ENCODE results near the gene LMO7.

The LMO7 gene

DNA sequence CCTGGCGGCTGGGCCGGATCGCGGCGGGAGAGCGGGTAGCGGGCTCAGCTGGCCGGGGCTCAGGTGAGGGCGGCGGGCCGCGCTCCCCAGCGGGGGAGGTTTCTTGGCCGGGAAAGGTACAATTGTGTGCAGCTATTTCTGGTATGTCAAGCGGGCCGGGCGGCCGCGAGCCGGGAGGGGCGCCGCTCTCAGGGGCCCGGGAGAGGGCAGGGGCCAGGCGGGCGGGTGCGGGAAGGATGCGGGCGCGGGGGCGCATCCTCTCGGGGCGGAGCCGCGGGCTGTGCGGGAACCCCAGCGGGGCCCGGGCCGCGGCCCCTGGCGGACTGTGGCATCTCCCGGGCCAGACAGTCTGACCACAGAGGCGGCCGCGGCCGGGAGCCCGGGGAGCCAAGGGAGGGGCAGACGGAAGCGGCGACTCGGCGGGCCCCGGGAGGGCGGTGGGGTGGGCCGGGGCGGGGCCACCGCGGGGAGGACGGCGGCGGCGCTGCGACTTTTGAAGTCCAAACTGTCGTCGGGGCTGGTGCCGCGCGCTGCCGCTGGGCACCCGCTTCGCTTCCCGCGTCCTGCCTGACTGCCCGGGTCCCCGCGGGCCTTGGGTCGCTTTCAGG lies at the start of gene LMO7:
Gene LMO7 (plus strand): TSS at position 503 of the 608 bp plus-strand sequence. CDS start 328 bp downstream, outside the sequence.
- DNase-seq (ENCODE audit: low spot score) = peak; percentile 72

DNA sequence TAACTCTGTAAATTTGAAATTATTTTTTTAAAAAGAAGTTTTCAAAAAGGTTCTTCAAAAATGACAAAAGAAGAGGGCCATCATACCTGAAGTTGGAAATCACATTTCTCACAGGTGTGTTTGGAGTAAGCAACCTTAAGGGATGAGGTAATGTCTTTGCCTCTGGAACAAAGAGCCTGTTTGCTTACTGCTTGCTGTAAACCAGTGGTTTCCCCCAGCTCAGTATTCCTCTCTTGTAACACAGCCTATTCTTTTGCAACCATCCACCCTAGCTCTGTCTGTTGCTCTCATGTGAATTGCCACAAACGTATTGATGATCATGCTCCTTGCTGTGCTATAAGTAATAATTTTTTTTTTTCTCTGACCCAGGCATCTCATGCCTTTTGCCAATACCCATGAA lies 48.5 kb upstream of the LMO7 start:
- peak; percentile 4 for DNase-seq (ENCODE audit: low spot score)

DNA sequence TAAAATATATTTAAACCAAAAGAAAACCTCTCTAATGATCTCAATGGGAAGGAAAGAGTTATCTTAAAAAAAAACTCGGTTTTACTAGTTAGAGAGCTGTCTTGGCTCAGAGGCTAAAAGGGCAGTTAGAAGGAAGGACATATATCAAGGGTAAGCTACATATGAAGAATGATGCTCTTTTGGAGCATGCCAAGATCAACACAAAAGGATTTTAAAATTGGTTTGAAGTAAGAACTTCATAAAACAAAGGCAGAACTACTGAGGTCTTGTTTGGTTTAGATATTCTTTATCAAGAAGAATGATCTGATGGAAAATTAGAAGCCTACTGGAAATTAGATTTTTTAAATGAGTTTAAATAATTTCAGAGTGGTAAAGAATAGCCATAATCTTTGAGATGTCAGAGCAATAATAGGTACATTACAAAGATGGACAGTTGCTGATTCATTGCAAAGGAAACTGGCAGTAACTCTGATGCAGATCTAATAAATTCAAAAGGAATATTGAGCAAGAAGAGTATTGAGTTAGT lies 39.4 kb upstream of the LMO7 start:
- no peak for DNase-seq (ENCODE audit: low spot score)

- no peak for DNase-seq (ENCODE audit: low spot score)
Measured at GRCh38 chr13:75600371-75600770, 35.8 kb upstream of the LMO7 start.

DNA sequence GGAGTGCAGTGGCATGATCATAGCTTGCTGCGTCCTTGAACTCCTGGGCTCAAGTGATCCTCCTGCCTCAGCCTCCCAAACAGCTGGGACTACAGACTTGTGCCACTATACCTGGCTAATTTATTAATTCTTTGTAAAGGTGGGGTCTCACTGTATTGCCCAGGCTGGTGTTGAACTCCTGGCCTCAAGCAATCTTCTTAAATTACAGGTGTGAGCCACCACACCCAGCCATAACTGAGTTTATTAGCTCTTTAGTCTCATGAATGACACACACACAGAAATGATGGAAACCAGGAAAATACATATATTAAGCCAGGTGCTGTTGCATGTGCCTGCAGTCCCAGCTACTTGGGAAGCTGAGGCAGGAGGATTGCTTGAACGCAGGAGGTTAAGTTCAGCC lies 33.1 kb upstream of the LMO7 start:
- no peak for DNase-seq (ENCODE audit: low spot score)

DNA sequence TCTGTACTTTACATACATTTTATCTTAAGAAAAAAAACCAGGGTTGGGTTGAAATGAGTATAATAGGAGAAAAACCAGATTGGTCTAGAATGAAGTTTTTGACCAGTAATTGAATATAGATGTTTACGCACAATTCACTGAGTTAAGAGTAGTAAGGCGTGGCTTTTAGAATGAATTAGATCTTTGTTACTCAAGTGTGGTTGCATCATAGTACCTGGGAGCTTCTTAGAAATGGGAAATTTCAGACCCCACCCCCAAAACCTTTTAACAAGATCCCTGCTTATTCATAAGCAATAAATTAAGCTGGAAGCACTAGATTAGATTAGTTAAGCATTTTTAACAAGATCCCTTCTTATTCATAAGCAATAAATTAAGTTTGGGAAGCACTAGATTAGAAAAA lies 28.7 kb upstream of the LMO7 start:
- no peak for DNase-seq (ENCODE audit: low spot score)

- no peak for DNase-seq (ENCODE audit: low spot score)
Measured at GRCh38 chr13:75610466-75610865, 25.7 kb upstream of the LMO7 start.

GRCh38 chr13:75612354-75612753 lies 23.8 kb upstream of the LMO7 start:
- no peak for DNase-seq (ENCODE audit: low spot score)

GRCh38 chr13:75617230-75617629 lies 18.9 kb upstream of the LMO7 start:
- DNase-seq (ENCODE audit: low spot score) = no peak

- no peak for DNase-seq (ENCODE audit: low spot score)
Measured at GRCh38 chr13:75618308-75618707, 17.8 kb upstream of the LMO7 start.

DNA sequence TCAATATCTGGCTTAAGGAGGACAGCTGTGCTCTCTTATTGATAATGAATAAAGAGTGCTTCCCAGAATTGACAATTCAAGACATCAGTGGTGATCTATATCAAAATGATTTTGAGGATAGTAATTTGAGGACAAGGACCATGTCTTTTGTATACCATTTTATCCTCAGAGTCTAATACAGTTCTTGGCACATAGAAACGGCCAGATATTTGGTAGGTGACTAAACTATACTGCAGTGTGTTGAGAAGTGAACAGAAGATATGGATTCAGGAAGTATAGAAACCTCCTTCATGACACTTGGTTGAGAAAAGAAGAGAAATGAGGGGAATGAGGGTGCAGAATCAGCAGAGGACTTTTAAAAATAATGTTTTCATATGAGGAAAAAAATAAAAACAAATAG lies 16.1 kb upstream of the LMO7 start:
- no peak for DNase-seq (ENCODE audit: low spot score)

- DNase-seq (ENCODE audit: low spot score) = no peak
Measured at GRCh38 chr13:75621147-75621546, 15.0 kb upstream of the LMO7 start.

DNA sequence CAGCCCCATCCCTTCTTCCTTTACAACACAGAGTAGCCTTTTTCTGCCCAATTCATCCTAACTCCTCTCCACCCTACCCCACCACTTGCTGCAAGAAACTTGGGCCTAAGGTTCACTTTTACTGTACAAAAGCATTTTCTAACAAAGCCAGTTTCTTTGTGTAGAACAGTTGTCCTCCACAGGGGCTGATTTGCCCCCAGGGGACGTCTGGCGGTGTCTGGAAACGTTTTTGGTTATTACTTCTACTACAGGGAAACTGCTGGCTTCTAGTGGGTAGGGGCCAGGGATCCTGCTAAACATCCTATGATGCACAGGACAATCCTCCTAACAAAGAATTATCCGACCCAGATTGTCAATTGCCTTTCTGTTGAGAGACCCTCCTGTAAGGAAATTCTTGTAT lies 7.3 kb upstream of the LMO7 start:
- DNase-seq (ENCODE audit: low spot score) = no peak

DNA sequence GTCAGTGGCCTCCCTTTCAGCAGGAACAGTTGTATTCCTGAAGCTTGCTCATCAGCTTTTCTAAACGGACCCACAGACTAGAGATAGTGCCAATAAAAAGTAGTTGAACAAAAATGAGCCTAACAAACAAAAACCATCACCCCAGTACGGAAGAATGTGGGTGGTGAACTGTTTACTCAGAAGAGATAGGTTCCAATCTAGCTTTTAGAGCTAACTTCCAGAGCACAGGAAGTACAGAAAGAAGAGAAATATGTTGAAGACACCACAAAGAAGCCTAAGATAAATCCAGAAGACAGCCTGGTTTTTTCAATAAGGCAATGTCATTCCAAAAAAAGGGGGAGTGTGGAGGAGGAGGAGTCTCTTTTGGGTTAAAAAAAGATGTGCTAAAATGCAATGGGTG lies 2.8 kb upstream of the LMO7 start:
- peak; percentile 4 for DNase-seq (ENCODE audit: low spot score)

GRCh38 chr13:75635101-75635827 lies 866 bp upstream of the LMO7 start:
- DNase-seq (ENCODE audit: low spot score) = peak; percentile 34

DNA sequence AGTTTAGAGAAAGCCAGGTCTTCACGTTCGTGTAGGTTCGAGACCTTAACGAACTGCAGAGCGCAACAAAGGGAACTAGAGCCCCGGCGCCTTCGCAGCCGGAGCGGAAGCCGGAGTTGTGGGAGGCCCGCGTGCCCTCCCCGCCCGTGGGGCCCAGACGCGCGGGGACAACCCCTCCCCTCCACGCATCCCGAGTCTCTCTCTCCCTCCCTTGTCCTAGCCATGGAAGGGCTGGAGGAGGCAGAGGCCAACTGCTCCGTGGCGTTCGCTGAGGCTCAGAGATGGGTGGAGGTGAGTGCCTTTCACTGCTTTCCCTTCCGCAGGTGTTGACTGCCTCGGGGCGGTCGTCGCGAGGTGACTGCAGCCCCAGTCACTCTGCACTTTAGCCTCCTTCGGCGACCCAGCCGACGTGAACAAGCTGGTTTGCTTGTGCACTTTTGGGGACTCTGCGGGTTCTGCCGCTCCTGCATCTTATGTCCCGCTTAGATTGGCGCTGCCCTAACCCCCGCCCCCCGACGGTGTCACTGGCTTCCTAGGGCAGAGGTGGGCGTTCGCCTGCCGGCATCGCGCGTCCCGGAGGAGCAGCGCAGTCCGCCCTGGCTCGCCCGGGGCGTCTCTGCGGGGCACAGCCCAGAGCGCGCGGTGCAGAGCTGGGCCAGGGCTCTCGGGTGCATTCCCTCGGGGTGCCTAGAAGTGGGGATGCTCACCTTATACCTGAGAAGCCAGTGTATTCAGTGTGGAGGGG lies 478 bp downstream of the LMO7 start:
- peak; percentile 52 for DNase-seq (ENCODE audit: low spot score)

GRCh38 chr13:75637181-75637750 lies 1.1 kb downstream of the LMO7 start:
- DNase-seq (ENCODE audit: low spot score) = peak; percentile 23

DNA sequence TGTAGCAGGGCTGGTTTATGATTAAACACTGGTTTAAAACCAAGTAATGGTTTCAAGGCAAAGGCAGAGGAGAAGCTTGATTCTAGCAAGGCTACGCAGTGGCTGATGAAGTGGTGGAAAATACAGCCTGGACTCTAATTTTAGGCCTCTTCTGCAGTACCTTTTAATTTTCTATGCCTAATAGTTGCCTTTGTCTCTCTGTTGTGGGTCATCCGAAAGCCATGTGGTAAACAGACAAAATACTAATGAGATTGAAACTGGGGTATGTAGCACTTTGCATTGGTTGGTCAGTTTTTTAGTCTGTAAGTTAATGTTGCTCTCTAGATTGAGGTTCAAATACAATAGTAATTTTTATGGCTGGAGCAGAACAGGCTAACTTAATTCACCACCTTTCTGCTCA lies 3.3 kb downstream of the LMO7 start:
- DNase-seq (ENCODE audit: low spot score) = no peak

- no peak for DNase-seq (ENCODE audit: low spot score)
Measured at GRCh38 chr13:75641026-75641425, 4.9 kb downstream of the LMO7 start.

- no peak for DNase-seq (ENCODE audit: low spot score)
Measured at GRCh38 chr13:75643182-75643581, 7.1 kb downstream of the LMO7 start.

DNA sequence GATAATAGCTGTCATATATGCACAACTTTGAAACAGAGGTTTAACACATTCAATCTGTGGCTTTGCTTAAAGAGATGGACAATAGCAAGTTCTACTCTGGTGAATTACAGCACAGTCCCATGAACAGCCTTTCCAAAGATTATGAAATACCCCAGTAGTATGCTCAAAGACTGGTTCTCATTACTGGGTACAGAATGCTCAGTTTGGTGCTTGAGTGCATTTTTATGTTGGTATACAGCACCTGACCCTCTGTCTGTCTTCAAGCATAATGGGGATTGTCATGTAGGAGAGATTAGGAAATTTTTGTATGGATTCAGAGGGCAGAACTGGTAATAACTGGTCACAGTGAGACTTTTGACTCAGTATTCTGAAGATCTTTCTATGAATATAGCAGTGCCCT lies 7.6 kb downstream of the LMO7 start:
- no peak for DNase-seq (ENCODE audit: low spot score)

DNA sequence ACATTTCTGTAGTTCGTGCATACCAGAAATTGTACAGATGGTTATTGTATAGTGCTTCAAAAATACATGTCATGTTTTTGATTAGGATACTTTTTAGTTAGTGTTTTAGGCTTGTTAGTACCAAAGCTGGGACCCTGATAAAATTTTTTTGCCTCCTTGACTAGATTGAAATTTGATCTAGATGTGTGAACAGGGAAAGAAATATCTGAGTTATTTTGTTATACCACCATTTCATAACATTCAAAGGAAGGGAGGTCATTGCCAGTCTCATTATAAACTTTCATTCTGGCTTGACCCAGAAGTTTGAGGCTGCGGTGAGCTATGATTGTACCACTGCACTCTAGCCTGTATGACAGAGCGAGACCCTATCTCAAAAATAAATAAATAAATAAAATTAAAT lies 9.0 kb downstream of the LMO7 start:
- DNase-seq (ENCODE audit: low spot score) = no peak
